Loucy (cell line): ENCODE data around the gene ATG4D.

Source experiments
- H2AFZ ChIP-seq: fragments of 200-600 bp; sonication (generic); 2 replicates; pipeline ENCODE4 v1.6.0; 2016; ENCODE audit warnings: antibody characterized with exemption, mild to moderate bottlenecking, low read length, moderate library complexity
- H3F3A ChIP-seq: fragments of 200-600 bp; 2 replicates; pipeline ENCODE4 v1.6.0; 2016; ENCODE audit warnings: antibody characterized with exemption, low read depth, mild to moderate bottlenecking
- H3K27me3 ChIP-seq: fragments of 200-600 bp; sonication (generic); 2 replicates; pipeline ENCODE4 v1.6.1; 2014; ENCODE audit warnings: low read length, mild to moderate bottlenecking; ENCODE audit not compliant: insufficient read depth, poor library complexity, severe bottlenecking
- H3K36me3 ChIP-seq: fragments of 200-600 bp; sonication (generic); 2 replicates; pipeline ENCODE4 v1.6.1; 2016; ENCODE audit warnings: low read length; ENCODE audit not compliant: insufficient read depth
- H3K4me1 ChIP-seq: fragments of 200-600 bp; sonication (generic); 2 replicates; pipeline ENCODE4 v1.5.1; 2014; ENCODE audit warnings: low read length, mild to moderate bottlenecking; ENCODE audit not compliant: insufficient read depth, poor library complexity, severe bottlenecking
- H3K4me2 ChIP-seq: fragments of 200-600 bp; sonication (generic); 2 replicates; pipeline ENCODE4 v1.6.0; 2014; ENCODE audit warnings: antibody characterized with exemption, low read length, low read depth, mild to moderate bottlenecking; ENCODE audit not compliant: poor library complexity, severe bottlenecking
- H3K4me3 ChIP-seq: fragments of 200-600 bp; sonication (generic); 2 replicates; pipeline ENCODE4 v1.5.1; 2014; ENCODE audit warnings: low read length, mild to moderate bottlenecking, mixed read lengths; ENCODE audit not compliant: poor library complexity, severe bottlenecking
- H3K79me2 ChIP-seq: fragments of 200-600 bp; sonication (generic); 2 replicates; pipeline ENCODE4 v1.6.1; 2014; ENCODE audit warnings: low read length; ENCODE audit not compliant: insufficient read depth
- H3K9ac ChIP-seq: fragments of 200-600 bp; sonication (generic); 2 replicates; pipeline ENCODE4 v1.6.0; 2014; ENCODE audit warnings: mild to moderate bottlenecking, low read depth, low read length, moderate library complexity; ENCODE audit not compliant: poor library complexity, severe bottlenecking
- H3K9me2 ChIP-seq: fragments of 200-600 bp; sonication (generic); replicated peaks from 2 replicates; pipeline ENCODE4 v1.6.1; 2016; ENCODE audit warnings: low read depth, low read length, mixed read lengths
- H3K9me3 ChIP-seq: fragments of 200-600 bp; sonication (generic); 2 replicates; pipeline ENCODE4 v1.6.1; 2014; ENCODE audit warnings: mild to moderate bottlenecking, antibody characterized with exemption, low read length, low read depth; ENCODE audit not compliant: insufficient read depth
- H4K20me1 ChIP-seq: fragments of 200-600 bp; sonication (generic); 2 replicates; pipeline ENCODE4 v1.6.0; 2014; ENCODE audit warnings: antibody characterized with exemption, low read length, mild to moderate bottlenecking; ENCODE audit not compliant: insufficient read depth, poor library complexity, severe bottlenecking
- CTCF ChIP-seq: fragments of 200-600 bp; sonication (generic); conservative IDR thresholded peaks from 2 replicates; pipeline ENCODE4 v1.5.1; 2014; ENCODE audit warnings: mild to moderate bottlenecking, antibody characterized with exemption, low read length
- EZH2phosphoT487 ChIP-seq: fragments of 200-600 bp; IDR thresholded peaks from 2 replicates; pipeline ENCODE4 v1.6.1; 2018; ENCODE audit warnings: antibody characterized with exemption, mild to moderate bottlenecking, moderate library complexity, borderline replicate concordance

Gene ATG4D

GRCh38 chr19:10508707-10509106 lies 35.0 kb upstream of the ATG4D start:
- H3K9me2 ChIP-seq: no peaks in the 10 kb centered on the region
- no peaks in the 10 kb centered on the region for H3F3A ChIP-seq
- no peak for TF ChIP-seq CTCF
- no peak for TF ChIP-seq EZH2phosphoT487
- no peaks in the 10 kb centered on the region for H4K20me1 ChIP-seq
- H3K9ac ChIP-seq: no peak overlapping the region
- H3K4me1 ChIP-seq: peaks cover 13% of the 10 kb centered on the region
- H2AFZ ChIP-seq: no peak overlapping the region
- H3K27me3 ChIP-seq: no peaks in the 10 kb centered on the region
- no peaks in the 10 kb centered on the region for H3K36me3 ChIP-seq
- H3K4me2 ChIP-seq: no peak overlapping the region
- H3K4me3 ChIP-seq: no peak overlapping the region
- H3K9me3 ChIP-seq: no peaks in the 10 kb centered on the region
- H3K79me2 ChIP-seq: peaks cover 7% of the 10 kb centered on the region

- no peaks in the 10 kb centered on the region for H3K36me3 ChIP-seq
- no peaks in the 10 kb centered on the region for H3K9me3 ChIP-seq
- peaks cover 7% of the 10 kb centered on the region for H3K4me1 ChIP-seq
- no peak overlapping the region for H3K9ac ChIP-seq
- no peaks in the 10 kb centered on the region for H3K27me3 ChIP-seq
- H2AFZ ChIP-seq: peak overlapping the region; percentile 62
- no peaks in the 10 kb centered on the region for H3K79me2 ChIP-seq
- H4K20me1 ChIP-seq: no peaks in the 10 kb centered on the region
- H3K9me2 ChIP-seq: no peaks in the 10 kb centered on the region
- H3F3A ChIP-seq: no peaks in the 10 kb centered on the region
- no peak overlapping the region for H3K4me3 ChIP-seq
- H3K4me2 ChIP-seq: peak overlapping the region; percentile 27
- TF ChIP-seq EZH2phosphoT487 (no peak), CTCF (peak; percentile 66)
These were observed 33.4 kb upstream of the ATG4D start for GRCh38 chr19:10510301-10510802.

- H3K27me3 ChIP-seq: no peaks in the 10 kb centered on the region
These were observed 30.5 kb upstream of the ATG4D start for GRCh38 chr19:10513223-10513622.

More at GRCh38 chr19:10513223-10513622, 30.5 kb upstream of the ATG4D start:
- H3K4me1 ChIP-seq: peaks cover 11% of the 10 kb centered on the region
- H3K79me2 ChIP-seq: no peaks in the 10 kb centered on the region
- no peak overlapping the region for H3K9ac ChIP-seq
- H3K36me3 ChIP-seq: no peaks in the 10 kb centered on the region
- no peaks in the 10 kb centered on the region for H3K9me3 ChIP-seq
- H4K20me1 ChIP-seq: no peaks in the 10 kb centered on the region
- H3K4me3 ChIP-seq: no peak overlapping the region
- H2AFZ ChIP-seq: no peak overlapping the region
- no peak for TF ChIP-seq EZH2phosphoT487
- TF ChIP-seq CTCF: no peak
- no peaks in the 10 kb centered on the region for H3F3A ChIP-seq
- no peak overlapping the region for H3K4me2 ChIP-seq
- no peaks in the 10 kb centered on the region for H3K9me2 ChIP-seq
